ENCODE results near the gene TPSAB1. TPM values are rescaled to one million over a fixed set of nuclear protein-coding genes. Genes with fewer than 3 reads are reported as not detected.

Gene TPSAB1
- total RNA-seq, 2 experiments from 2014 or later = not detected

- Mint-ChIP-seq H3K9me3 (no peaks in the 10 kb centered on the region), H3K27ac (no peak overlapping the region), H3K4me3 (no peak overlapping the region), H3K27me3 (no peaks in the 10 kb centered on the region), H3K4me1 (no peaks in the 10 kb centered on the region), H3K36me3 (no peaks in the 10 kb centered on the region)
- no peak for DNase-seq
These were observed 38.2 kb upstream of the TPSAB1 start for GRCh38 chr16:1202274-1202673.

GRCh38 chr16:1204933-1205332, 35.6 kb upstream of the TPSAB1 start:
- Mint-ChIP-seq H3K4me3 (no peak overlapping the region), H3K27ac (no peak overlapping the region), H3K9me3 (no peaks in the 10 kb centered on the region)

GRCh38 chr16:1206326-1206725, 34.2 kb upstream of the TPSAB1 start:
- no peaks in the 10 kb centered on the region for H3K36me3 Mint-ChIP-seq
- H3K9me3 Mint-ChIP-seq = no peaks in the 10 kb centered on the region
- no peaks in the 10 kb centered on the region for H3K27me3 Mint-ChIP-seq
- H3K27ac Mint-ChIP-seq = no peak overlapping the region
- DNase-seq = no peak
- H3K4me1 Mint-ChIP-seq = no peaks in the 10 kb centered on the region
- H3K4me3 Mint-ChIP-seq = no peak overlapping the region

More at GRCh38 chr16:1204933-1205332, 35.6 kb upstream of the TPSAB1 start:
- Mint-ChIP-seq H3K4me1 (no peaks in the 10 kb centered on the region), H3K36me3 (no peaks in the 10 kb centered on the region), H3K27me3 (no peaks in the 10 kb centered on the region)
- DNase-seq = no peak

- H3K9me3 Mint-ChIP-seq = no peaks in the 10 kb centered on the region
- H3K27me3 Mint-ChIP-seq = no peaks in the 10 kb centered on the region
- no peak overlapping the region for H3K27ac Mint-ChIP-seq
- H3K4me3 Mint-ChIP-seq = no peak overlapping the region
- no peak for DNase-seq
- H3K36me3 Mint-ChIP-seq = no peaks in the 10 kb centered on the region
- no peaks in the 10 kb centered on the region for H3K4me1 Mint-ChIP-seq
These were observed 33.7 kb upstream of the TPSAB1 start for GRCh38 chr16:1206786-1207185.

GRCh38 chr16:1208239-1208830, 32.2 kb upstream of the TPSAB1 start:
- Mint-ChIP-seq H3K36me3 (no peaks in the 10 kb centered on the region), H3K27me3 (no peaks in the 10 kb centered on the region), H3K9me3 (no peaks in the 10 kb centered on the region), H3K4me1 (no peaks in the 10 kb centered on the region), H3K4me3 (no peak overlapping the region), H3K27ac (peak overlapping the region; percentile 58)
- DNase-seq = no peak

GRCh38 chr16:1209081-1209480, 31.4 kb upstream of the TPSAB1 start:
- Mint-ChIP-seq H3K4me1 (no peaks in the 10 kb centered on the region), H3K27ac (no peak overlapping the region)

GRCh38 chr16:1210461-1210860, 30.0 kb upstream of the TPSAB1 start:
- no peaks in the 10 kb centered on the region for H3K36me3 Mint-ChIP-seq
- no peak for DNase-seq
- no peak overlapping the region for H3K27ac Mint-ChIP-seq
- H3K4me1 Mint-ChIP-seq = no peaks in the 10 kb centered on the region
- no peaks in the 10 kb centered on the region for H3K9me3 Mint-ChIP-seq
- no peak overlapping the region for H3K4me3 Mint-ChIP-seq
- no peaks in the 10 kb centered on the region for H3K27me3 Mint-ChIP-seq

More at GRCh38 chr16:1209081-1209480, 31.4 kb upstream of the TPSAB1 start:
- no peaks in the 10 kb centered on the region for H3K36me3 Mint-ChIP-seq
- no peak overlapping the region for H3K4me3 Mint-ChIP-seq
- H3K27me3 Mint-ChIP-seq = no peaks in the 10 kb centered on the region
- H3K9me3 Mint-ChIP-seq = no peaks in the 10 kb centered on the region
- DNase-seq = no peak

GRCh38 chr16:1211451-1212268, 28.8 kb upstream of the TPSAB1 start:
- H3K4me1 Mint-ChIP-seq = no peaks in the 10 kb centered on the region
- no peak overlapping the region for H3K27ac Mint-ChIP-seq
- H3K27me3 Mint-ChIP-seq = no peaks in the 10 kb centered on the region
- no peak overlapping the region for H3K4me3 Mint-ChIP-seq
- no peaks in the 10 kb centered on the region for H3K9me3 Mint-ChIP-seq
- H3K36me3 Mint-ChIP-seq = no peaks in the 10 kb centered on the region
- DNase-seq = no peak

GRCh38 chr16:1212616-1213194, 27.8 kb upstream of the TPSAB1 start:
- Mint-ChIP-seq H3K27me3 (no peaks in the 10 kb centered on the region), H3K36me3 (no peaks in the 10 kb centered on the region), H3K27ac (no peak overlapping the region), H3K4me1 (no peaks in the 10 kb centered on the region), H3K9me3 (no peaks in the 10 kb centered on the region), H3K4me3 (no peak overlapping the region)
- no peak for DNase-seq

- Mint-ChIP-seq H3K4me1 (no peaks in the 10 kb centered on the region), H3K36me3 (no peaks in the 10 kb centered on the region), H3K4me3 (no peak overlapping the region), H3K9me3 (no peaks in the 10 kb centered on the region), H3K27me3 (no peaks in the 10 kb centered on the region), H3K27ac (no peak overlapping the region)
- no peak for DNase-seq
These were observed 27.3 kb upstream of the TPSAB1 start for GRCh38 chr16:1213231-1213630.

GRCh38 chr16:1213796-1214372, 26.6 kb upstream of the TPSAB1 start:
- no peaks in the 10 kb centered on the region for H3K9me3 Mint-ChIP-seq
- no peaks in the 10 kb centered on the region for H3K36me3 Mint-ChIP-seq
- no peaks in the 10 kb centered on the region for H3K4me1 Mint-ChIP-seq
- no peak for DNase-seq
- H3K4me3 Mint-ChIP-seq = no peak overlapping the region
- H3K27ac Mint-ChIP-seq = no peak overlapping the region
- H3K27me3 Mint-ChIP-seq = no peaks in the 10 kb centered on the region

- no peaks in the 10 kb centered on the region for H3K9me3 Mint-ChIP-seq
- no peaks in the 10 kb centered on the region for H3K27me3 Mint-ChIP-seq
- no peaks in the 10 kb centered on the region for H3K4me1 Mint-ChIP-seq
- H3K4me3 Mint-ChIP-seq = no peak overlapping the region
- H3K27ac Mint-ChIP-seq = no peak overlapping the region
- no peak for DNase-seq
- no peaks in the 10 kb centered on the region for H3K36me3 Mint-ChIP-seq
These were observed 25.8 kb upstream of the TPSAB1 start for GRCh38 chr16:1214719-1215118.

GRCh38 chr16:1215574-1216295, 24.8 kb upstream of the TPSAB1 start:
- Mint-ChIP-seq H3K4me1 (no peaks in the 10 kb centered on the region), H3K27me3 (no peaks in the 10 kb centered on the region), H3K4me3 (no peak overlapping the region), H3K9me3 (no peaks in the 10 kb centered on the region), H3K36me3 (no peaks in the 10 kb centered on the region), H3K27ac (no peak overlapping the region)
- DNase-seq = no peak

GRCh38 chr16:1216296-1216619, 24.2 kb upstream of the TPSAB1 start:
- Mint-ChIP-seq H3K27ac (no peak overlapping the region), H3K4me1 (no peaks in the 10 kb centered on the region)

More at GRCh38 chr16:1216296-1216619, 24.2 kb upstream of the TPSAB1 start:
- H3K36me3 Mint-ChIP-seq = no peaks in the 10 kb centered on the region
- H3K4me3 Mint-ChIP-seq = no peak overlapping the region
- DNase-seq = no peak
- no peaks in the 10 kb centered on the region for H3K27me3 Mint-ChIP-seq
- no peaks in the 10 kb centered on the region for H3K9me3 Mint-ChIP-seq

All from activated naive CD8-positive, alpha-beta T cell treated with anti-CD3 and anti-CD28 coated beads for 36 hours (primary cell).